ENCODE results near the gene PAX6.

Gene PAX6

DNA sequence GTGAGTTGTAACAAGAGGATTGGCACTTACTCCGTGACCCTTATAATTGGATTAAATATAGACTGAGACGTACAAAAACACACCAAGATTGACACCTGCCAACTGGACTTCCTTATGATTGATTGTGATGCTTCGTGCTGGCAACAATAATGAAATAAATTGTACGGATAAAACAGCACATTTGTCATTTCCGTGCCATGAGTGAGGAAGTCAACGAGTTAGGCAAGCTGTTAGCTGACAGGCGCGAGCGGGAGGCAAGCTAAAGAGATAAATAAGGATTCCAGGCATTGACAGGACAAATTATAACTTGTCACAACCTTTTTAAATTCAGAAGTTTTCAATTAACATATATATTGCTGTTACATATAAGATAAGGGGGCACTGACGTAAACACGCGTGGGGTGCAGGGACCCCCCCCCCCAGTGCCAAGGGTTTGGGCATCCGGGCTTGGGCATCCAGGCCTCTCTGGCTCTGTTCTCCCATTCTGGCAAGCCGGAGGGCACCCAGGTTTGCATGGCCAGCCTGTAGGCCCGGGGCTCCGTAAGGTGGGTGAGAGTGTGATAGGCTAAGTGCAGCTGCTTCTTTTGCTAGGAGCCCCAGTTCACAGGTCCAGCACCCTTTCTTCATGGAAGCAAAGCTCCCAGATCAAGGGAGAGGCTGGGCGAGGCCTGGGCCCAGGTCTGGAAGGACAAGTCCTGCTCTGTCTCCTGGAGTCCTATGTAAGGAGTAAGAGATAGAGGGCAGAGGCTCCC lies 11.2 kb upstream of the PAX6 start:
- no peak for DNase-seq

DNA sequence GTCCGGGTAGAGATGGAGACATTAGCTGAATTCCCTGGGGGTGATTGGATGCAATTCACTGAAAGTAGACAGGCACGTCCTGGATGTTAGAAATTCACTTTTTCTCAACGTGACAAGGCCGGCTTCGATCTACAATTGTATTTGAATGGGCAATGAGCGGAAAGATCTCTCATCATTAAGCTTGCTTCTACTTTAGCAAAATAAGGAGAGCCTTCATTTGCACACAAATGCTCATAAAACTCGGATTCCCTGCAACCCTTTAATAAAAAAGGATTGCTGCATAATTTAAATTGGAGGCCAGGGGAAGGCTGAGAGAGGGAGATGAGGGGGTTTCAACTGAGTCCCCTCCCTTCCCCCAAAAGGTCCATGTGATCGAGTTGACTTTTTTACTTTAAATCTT lies 10.6 kb upstream of the PAX6 start:
- DNase-seq: no peak

DNA sequence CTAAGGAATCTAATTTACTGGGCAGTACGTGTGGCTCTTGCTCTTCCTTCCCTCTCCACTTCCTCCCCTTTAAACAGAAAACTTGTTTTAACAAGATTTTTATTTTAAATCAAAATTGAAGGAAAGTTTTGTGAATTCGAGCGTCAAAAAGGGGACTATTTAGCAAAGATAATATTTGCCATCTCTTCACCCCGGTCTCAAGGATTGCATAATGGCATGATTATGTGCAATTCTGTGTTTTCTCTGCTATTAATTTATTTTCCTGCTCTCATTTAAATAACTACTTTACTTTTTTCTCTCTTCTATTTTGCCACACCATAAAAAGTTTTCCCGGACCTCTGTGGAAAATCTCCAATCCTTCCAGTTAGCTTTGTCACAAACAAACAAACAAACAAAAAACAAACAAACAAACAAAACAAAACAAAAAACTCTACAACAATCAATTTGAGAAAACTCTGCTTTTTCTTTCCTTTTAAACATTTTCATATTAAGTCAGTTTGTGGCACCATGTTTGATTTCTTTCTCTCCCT lies 10.2 kb upstream of the PAX6 start:
- no peak for DNase-seq

DNA sequence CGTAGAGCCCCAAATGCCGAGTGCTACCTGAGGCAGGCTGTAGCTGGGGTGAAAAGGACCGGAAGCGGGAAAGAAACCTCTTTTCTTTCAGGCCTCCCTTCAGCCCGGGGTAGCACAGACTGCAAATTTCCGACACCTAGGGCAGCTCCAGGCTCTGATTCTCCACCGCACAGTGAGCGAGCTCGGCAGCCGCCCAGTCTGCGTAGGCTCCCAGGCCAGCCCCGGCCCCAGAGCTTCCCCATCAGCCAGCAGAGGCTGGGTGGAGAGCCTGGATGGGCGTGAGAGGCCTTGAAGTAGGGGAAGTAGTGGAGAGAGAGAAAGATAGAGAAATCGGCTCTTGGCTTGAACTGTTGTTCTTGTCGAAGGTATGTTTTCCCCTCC lies 9.3 kb upstream of the PAX6 start:
- DNase-seq: no peak

DNA sequence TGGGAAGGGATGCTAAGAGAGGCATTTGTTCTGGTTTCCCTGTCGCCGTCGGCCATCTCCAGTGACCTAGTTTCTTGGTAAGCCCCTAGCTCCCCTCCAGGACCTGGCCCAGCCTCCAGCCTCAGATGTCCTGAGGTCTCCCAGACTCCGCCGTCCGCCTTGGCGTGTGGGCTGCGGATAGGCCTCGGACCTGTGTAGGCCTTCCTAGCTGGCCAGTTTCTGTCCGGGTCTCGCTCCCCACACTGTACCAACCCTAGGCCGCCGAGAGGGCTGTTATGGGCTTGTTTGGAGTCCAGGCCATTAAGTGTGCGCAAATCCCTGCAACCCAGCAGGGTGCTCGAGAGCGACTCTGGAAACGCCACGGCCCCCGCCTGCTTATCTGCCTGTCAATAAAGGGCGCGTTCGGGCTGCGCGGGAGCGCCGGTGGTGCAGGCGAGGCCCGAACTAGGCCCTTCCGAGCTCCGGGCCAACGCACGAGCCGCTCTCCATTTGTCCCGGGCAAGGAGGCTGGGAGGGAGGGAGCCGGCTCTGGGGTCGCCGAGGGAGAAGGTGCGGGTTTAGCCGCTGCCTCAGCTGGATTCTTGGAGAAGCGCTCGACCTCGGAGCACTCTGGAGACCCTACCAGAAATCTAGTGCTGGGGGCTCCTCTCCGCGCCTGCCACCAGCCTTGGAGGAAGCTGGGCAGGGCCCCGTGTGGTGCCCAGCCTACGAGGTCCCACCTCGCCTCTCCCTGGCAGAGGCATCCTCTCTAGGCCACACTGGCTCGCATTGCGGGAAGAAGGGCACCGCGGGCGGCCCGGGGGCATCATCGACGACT lies 8.7 kb upstream of the PAX6 start:
- no peak for DNase-seq

DNA sequence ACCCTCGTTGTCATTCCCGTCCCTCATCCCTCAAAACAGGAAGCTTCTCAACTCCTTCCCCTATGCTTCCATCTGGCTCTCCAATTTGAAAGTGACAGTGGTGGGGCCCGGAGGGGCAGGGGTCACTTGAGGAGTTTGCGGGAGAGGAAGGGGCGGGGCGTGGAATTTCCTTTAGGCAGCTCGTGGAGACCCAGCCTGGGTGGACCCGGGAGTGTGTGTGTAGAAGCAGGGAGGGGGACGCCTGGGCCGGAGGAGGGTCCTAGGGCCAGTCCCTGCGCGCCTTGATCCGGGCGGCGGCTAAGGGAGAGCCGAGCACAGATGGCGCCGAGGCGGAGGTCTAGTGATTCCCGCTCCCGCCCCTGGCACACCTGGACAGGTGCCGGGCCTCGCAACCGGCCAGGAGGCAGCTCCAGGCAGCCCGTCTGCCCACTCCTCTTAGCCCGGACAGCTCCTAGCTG lies 7.8 kb upstream of the PAX6 start:
- no peak for DNase-seq

DNA sequence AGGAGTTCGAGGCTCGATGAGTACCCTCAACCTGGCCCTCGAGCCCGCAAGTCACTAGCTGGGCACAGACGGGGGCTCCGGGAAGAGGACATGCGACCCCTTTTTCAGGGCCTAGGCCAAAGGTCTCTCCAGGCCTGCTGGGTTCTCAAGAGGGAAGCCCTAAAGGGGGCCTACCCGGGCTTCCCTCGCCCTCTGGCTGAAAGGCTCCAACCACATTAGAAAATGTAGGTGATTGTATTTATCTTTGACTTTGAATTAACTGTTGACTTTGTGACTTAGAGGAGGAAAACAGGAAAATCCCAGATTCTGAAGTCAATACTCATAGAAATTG lies 7.3 kb upstream of the PAX6 start:
- no peak for DNase-seq

DNA sequence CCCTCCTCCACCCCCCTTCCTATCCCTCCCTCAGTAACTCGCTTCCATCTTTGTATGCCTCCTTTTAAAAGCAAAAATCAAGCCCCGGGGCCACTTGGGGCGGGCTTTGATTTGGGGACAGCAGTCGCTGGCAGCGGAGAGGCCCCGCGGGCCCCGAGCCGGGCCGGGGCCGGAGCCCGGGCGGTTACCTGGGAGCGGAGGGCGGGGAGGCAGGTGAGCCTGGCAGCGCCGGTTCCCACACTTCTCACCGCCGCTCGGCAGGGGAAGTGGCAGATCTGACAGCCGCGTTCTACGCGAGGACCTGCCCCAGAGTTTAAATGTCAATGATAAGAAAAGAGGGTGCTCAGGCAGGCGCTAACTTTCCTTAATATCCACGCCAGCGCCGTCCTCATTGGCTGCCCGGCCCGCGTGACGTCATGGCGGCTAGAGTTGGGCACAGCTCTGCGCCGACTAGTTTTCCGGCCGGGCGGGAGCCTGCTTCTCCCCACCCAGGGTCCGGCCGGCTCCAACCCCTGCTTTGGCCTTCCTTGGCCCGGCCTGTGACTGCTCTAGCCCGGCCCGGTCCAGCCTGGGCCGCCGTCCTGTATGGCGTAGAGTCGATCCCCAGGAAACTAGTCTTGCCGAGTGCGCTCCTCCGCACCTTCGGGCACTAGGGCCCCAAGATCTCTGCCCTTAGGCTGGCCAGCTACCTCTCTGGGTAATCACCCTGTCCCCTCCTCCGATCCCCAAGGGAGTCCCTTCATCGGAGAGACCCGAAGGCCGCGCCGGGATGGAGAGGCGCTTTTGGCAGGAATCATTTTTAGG lies 6.7 kb upstream of the PAX6 start:
- no peak for DNase-seq

DNA sequence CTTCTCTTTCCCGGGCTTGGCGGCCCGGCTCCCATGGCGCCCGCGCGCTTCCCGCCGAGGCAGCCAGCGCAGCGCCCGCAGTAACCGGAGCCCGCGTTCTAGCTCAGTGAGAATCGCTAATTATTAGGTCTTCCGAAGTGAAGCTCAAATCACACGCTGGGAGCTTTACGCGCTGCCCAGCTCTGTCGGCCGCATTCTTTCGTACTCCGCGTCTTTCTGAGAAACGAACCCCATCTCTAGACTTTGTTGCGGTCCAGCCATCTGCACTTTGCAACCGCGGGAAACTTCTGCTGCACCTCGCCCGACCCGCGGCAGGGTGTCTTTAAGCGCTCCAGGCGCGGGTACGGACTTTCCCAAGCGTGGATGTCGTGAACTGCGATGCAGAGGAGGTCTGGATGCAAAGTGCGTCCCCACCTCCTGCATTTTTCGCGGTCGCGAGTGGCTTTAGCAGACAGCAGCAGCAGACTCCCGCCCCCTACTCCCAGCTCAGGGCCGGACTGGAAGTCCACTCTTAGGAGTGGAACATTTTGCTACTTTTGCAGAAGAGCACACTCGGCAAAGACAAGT lies 6.0 kb upstream of the PAX6 start:
- DNase-seq: no peak

DNA sequence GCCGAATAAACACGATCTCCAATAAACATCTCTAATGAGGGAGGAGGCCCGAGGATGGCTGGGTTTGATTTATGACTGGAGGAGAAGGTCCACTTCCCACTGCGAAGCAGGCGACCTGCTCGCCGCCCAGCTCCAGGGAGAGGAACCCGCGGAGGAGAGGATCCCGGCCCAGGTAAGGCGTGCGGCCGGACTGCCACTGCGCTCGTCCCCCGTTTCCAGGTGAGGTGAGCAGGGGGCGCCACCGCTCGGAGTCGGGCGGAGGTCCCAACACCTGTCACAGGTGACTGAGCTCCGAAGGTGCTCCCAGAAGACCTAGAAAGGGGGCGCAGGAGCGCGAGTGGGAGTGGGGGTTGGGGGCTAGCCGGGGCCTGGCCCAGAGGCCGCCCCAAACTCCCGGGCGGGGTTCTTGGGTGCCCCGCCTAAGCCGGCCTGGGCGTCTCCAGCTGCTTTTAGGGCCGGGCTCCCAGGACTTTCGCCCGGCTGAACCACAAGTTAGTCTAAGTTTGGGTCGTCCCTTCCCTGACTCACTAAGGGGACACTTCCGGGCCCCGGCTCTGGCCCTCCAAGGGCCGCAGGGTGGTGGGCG lies 5.4 kb upstream of the PAX6 start:
- no peak for DNase-seq

DNA sequence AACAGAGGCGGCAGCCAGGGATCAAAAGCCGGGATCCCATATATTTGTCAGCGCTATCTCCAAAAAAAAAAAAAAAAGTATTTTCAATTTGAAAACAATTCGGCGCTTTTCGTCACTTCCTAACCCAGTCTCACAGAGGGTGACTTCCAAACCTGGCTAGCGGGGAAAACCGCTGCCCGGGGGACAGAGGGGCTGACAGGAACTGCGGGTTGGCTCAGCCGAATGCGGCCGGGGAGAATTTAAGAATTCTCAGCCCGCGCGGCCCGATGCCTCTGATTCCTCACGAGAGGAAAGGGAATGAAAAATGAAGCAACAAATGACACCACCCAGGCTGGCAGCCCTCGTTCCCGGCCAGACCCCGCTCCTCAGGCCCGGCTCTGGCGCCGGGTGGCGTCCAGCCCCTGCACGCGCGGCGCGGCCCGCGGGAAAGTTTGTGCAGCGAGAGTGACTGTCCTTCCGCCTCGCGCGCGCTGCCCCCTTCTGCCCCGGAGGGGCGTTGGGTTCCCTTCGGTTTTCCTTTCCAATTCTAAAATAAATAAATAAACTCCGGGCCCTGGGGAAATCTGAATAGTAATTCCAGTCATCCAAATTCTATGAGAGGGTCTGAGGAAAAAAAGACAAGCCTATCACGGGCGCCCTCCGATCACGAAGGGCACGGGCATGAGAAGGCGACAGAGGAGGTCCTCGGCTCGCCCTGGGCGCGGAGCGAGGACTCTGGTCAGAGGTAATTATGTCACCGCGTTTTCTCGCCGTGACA lies 4.8 kb upstream of the PAX6 start:
- DNase-seq: no peak

DNA sequence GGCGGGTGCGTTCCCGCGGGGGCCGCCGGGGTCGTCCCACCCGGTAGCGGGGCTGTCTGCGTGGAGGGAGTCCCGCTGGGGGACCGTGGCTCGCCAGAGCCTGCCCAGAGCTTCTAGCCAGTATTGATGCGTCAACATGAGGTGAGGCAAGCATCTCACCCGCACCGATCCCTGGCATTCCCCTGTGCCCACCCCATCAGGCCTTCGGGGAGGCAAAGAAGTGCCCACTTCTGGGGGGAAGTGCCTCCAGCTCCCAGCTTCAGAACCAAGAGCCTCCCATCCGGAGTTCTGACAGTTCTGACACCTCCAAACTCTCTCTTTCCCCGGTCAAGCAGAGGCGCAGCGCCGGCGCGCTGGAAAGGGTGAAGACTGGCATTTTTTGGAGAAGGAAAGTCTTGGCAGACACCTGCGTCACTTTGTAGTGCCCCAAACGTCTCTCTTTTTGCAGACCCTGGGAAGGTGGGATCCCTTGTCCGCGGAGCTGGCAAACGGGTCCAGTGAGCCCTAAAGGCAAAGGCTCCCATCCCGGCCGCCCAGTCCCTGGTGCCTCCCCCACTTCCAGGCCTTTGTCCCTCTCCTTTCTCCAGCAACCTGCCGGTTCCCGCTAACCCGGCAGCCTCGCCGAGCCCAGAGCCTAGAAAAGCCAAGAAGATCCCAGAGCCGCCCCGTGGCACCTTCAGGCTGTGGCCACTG lies 3.2 kb upstream of the PAX6 start:
- no peak for DNase-seq

DNA sequence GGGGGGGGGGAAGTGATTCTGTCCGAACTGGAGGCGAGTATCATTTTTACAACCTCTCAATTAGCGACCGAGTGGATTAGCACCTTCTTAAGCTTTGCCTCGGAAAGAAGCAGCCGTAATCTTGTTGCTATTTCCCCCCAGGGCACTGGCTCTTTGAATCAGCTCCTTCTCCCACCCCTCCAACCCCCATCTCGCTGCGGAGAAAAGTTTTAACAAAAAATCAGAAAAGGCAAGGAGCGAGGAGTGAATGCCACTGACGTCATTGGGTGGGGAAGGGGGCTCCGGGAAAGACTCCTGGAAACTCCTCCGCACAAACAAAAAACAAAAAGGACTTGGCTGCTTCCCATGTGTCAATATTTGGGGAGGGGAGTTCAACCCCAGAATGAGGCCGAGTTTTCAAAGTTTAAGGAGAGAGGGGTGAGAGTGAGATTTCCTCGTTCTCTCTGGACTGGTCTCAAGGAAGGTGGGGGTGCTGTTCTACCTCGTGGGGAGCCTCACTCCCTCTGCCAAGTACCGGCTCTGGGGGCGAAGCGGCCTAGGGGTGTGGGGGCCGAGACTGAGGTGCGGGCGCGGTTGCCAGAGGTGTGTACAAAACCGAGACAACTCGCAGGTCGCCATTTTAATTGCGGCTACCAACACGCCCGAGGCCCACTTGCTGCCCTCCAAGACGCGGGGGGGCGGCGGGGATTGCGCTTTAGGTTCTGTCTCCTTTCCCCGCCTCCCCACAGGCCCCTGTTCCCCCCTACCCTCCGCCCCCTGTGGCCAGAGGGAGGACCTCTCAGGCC lies 2.5 kb upstream of the PAX6 start:
- DNase-seq: no peak

DNA sequence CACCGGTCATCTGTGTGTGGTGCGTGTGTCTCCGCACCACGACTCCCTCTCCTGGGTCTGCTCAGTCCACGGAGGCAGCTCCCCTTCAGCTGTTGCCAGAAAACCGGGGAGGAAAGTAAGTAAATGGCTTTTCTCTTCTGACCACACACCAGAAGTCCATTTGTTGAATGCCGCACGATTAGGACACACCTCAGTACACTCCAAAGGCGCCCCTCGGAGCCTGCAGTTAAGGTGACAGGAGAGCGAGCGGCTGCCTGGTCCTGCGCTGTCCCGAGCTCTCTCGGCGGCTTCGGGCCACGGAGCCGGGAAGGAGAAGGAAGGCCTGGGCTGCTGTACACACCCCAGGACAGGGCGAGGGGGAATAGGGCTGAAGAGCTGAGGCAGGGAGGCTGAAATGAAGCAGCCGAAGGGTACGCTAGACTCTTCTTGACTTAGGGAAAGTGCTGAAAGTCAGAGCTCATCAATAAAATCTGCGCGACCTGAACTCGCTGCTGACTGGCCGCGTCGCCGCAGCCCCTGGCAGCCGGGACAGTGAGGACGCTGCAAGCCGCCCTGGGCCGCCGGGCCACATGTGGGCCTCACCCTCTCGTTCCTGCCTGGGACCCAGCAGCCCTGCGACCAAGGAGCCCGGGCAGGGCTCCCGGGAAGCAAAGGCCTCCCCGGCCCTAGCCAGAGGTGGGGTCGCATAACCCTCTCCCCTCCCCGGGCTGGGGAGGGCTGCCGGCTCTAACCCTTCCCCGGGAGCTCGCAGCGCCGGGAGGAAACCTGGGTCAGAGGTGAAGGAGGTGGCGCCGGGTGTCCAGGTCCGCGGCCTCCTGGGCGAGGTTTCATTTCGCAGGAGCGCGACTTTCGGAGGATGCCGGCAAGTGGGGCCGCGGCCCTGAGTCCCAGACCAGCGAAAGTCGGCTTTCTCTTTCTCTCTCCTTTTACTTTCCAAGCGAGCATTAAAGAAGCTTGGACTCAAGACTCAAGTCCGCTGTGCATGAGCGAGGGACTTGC lies 1.6 kb upstream of the PAX6 start:
- DNase-seq: no peak

DNA sequence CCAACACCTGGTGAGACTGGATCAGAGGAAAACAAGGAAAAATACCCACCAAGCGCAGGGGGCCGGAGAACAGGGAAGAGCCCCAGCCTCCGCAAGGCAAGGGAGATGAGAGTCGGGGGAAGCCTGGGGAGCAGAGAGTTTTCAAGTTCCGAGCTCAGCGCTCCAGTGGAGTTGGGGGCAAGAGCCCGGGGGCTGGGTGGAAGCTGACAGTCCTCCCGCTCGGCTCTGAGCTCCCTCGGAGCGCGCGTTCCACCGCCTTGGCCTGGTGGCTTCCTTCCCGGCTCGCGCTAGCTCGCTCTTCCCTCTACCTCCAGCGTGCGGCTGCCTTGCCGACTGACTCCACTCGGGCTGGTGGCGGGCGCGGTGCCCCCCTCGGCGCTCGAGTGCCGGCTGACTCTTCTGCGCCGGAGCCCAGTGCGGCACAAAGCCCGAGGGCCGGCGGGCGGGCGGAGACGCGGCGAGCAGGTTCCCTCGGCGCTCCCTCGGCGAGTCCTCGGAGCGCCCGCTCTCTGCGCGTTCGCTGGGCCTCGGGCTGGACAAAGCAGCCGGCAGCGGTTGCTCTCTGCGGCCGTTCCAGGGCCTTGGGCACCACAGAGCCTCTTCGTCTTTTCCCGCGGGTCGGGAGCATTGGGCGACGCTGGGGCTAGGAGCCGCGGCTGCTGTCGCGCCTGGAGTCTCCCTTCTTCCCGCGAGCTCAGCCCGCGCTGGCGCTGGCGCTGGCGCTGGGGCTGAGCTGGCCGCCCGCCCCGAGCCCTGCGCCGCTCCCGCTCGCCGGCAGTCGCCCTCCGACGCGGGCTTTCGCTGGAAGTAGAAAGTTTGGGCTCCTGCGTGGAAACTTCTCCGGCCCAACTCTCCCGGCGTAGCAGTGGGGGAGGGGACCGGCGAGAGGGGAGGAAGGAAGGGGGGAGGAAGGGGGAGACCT lies 1.0 kb downstream of the PAX6 start:
- no peak for DNase-seq

DNA sequence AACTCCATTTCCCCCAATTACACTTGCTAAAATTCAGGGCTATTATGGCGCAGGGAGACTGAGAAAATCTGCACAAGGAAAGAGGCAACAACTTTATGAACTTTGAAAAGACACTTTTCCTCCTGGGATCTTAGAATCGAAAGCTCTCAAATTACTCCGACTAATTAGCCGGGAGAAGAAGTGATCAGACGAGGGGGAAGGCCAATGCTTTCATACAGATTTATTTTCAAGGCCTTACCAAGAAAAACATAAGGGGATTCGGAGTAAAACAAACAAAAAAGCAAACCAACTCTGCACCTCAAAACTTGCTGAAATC lies 1.6 kb downstream of the PAX6 start:
- DNase-seq: no peak

DNA sequence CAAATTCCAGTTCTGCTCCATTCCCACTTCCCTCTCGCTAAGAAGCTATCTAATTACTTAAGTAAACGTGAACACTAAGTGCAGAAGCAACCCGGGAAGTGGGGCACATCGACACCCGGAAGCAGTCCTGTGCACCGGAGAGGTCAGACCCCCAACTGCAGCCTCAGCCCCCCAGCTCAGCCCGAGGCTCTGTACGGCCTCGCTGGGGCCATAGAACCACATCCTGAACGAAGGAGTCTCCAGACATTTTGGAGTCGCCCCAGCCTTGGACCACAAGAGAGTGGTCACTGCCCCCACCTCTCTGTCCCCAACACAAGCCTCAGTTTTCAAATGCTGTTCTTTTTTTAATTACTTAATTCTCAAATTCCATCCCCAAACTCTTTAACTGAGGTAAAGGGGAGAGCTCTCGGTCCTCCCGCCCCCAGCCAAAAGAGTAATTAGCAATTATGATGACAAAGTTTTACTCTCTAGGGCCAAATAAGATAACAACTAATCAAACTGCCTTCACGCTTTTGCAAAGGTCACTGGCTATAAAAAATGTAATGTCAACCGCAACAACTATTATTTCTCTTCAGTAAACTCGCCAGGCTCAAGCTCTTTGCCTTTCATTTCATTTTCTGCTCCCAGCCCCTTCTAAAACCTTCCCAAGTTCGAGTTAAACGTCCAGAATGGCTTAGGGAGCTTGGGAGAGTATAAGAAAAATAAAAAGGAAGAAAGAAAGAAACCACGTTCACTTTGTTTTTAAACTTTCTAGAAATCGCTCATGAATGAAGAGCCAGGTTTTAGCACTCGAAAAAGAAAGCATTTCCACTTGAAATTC lies 2.2 kb downstream of the PAX6 start:
- DNase-seq: no peak

Measured in AML-193 (cell line).